HG03066 (cell line): ENCODE measurements around the gene KAT2B.
"Not testable (repeated sequence)": the region's sequence is repeated elsewhere in the genome, so short reads cannot be mapped to it uniquely, and the experiment has no call there.

Source experiments
- ATAC-seq: cut with Tn5 transposase; IDR thresholded peaks from one replicate; pipeline ENCODE4 v1.9.1; 2021; ENCODE audit warnings: low read depth; ENCODE audit not compliant: unreplicated experiment

Gene KAT2B

GRCh38 chr3:20039765-20040547 is at the start of gene KAT2B:
Gene KAT2B, plus strand, starts transcription at chr3:20040446. Its CDS starts 32 bp downstream, at chr3:20040478.
- ATAC-seq = peak; percentile 42

GRCh38 chr3:19994796-19995195 is 45.5 kb upstream of the KAT2B start:
- no peak for ATAC-seq

- ATAC-seq = no peak
Measured at GRCh38 chr3:19997502-19997901, 42.7 kb upstream of the KAT2B start.

GRCh38 chr3:20001932-20002331 is 38.3 kb upstream of the KAT2B start:
- ATAC-seq = no peak

GRCh38 chr3:20007960-20008359 is 32.3 kb upstream of the KAT2B start:
- no peak for ATAC-seq

- ATAC-seq = no peak
Measured at GRCh38 chr3:20008646-20009045, 31.6 kb upstream of the KAT2B start.

GRCh38 chr3:20012164-20012563 is 28.1 kb upstream of the KAT2B start, which contains the start of gene PP2D1:
Gene PP2D1, minus strand, starts transcription at chr3:20012264. Its CDS starts 192 bp downstream, at chr3:20012072.
- no peak for ATAC-seq

GRCh38 chr3:20013396-20013795 is 26.9 kb upstream of the KAT2B start:
- no peak for ATAC-seq

- no peak for ATAC-seq
Measured at GRCh38 chr3:20015525-20015924, 24.7 kb upstream of the KAT2B start.

GRCh38 chr3:20016076-20016475 is 24.2 kb upstream of the KAT2B start:
- not testable (repeated sequence) for ATAC-seq

- ATAC-seq = no peak
Measured at GRCh38 chr3:20022954-20023622, 17.2 kb upstream of the KAT2B start.

GRCh38 chr3:20023623-20024405 is 16.4 kb upstream of the KAT2B start:
- no peak for ATAC-seq

GRCh38 chr3:20027136-20027535 is 13.1 kb upstream of the KAT2B start:
- no peak for ATAC-seq

- ATAC-seq = no peak
Measured at GRCh38 chr3:20028905-20029331, 11.3 kb upstream of the KAT2B start.

- ATAC-seq = not testable (repeated sequence)
Measured at GRCh38 chr3:20031939-20032338, 8.3 kb upstream of the KAT2B start.

- ATAC-seq = no peak
Measured at GRCh38 chr3:20035019-20035418, 5.2 kb upstream of the KAT2B start.

- ATAC-seq = no peak
Measured at GRCh38 chr3:20037255-20037996, 2.8 kb upstream of the KAT2B start.

- ATAC-seq = no peak
Measured at GRCh38 chr3:20038699-20039465, 1.4 kb upstream of the KAT2B start.

GRCh38 chr3:20039466-20039764 is 831 bp upstream of the KAT2B start:
- ATAC-seq = no peak
